ENCODE measurements around the gene TRIM62.

DNA sequence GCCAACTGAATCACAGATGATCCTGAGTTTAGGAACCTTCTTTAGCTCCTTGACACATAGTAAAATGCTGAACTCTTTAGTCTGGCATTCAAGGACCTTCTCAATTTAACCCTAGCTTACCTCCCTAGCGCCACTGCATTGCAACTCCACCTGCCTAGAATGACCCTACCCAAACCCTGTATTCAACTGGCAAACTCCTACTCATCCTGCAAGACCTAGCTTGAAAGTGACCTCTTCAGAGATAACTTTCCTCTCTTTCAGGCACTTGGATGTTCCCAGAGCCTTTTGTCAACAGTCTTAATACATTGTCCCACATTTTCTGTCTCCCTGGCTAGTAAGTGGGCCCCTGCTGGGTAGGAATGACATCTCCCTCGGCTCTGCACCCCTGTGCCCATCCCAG is 19.7 kb downstream of the TRIM62 start:
- TF ChIP-seq, protein P1, sequence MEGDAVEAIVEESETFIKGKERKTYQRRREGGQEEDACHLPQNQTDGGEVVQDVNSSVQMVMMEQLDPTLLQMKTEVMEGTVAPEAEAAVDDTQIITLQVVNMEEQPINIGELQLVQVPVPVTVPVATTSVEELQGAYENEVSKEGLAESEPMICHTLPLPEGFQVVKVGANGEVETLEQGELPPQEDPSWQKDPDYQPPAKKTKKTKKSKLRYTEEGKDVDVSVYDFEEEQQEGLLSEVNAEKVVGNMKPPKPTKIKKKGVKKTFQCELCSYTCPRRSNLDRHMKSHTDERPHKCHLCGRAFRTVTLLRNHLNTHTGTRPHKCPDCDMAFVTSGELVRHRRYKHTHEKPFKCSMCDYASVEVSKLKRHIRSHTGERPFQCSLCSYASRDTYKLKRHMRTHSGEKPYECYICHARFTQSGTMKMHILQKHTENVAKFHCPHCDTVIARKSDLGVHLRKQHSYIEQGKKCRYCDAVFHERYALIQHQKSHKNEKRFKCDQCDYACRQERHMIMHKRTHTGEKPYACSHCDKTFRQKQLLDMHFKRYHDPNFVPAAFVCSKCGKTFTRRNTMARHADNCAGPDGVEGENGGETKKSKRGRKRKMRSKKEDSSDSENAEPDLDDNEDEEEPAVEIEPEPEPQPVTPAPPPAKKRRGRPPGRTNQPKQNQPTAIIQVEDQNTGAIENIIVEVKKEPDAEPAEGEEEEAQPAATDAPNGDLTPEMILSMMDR (IDR thresholded peaks at IDR 0.05) = no peak
- TF ChIP-seq POLR2A (IDR thresholded peaks at IDR 0.05) = no peak
